HG03457 (cell line): ENCODE measurements around the gene CAPN11.

ENCODE experiments used
- ATAC-seq: cut with Tn5 transposase; IDR thresholded peaks from one replicate; pipeline ENCODE4 v1.9.1; 2021; ENCODE audit warnings: moderate number of reproducible peaks; ENCODE audit not compliant: unreplicated experiment

The CAPN11 gene

DNA sequence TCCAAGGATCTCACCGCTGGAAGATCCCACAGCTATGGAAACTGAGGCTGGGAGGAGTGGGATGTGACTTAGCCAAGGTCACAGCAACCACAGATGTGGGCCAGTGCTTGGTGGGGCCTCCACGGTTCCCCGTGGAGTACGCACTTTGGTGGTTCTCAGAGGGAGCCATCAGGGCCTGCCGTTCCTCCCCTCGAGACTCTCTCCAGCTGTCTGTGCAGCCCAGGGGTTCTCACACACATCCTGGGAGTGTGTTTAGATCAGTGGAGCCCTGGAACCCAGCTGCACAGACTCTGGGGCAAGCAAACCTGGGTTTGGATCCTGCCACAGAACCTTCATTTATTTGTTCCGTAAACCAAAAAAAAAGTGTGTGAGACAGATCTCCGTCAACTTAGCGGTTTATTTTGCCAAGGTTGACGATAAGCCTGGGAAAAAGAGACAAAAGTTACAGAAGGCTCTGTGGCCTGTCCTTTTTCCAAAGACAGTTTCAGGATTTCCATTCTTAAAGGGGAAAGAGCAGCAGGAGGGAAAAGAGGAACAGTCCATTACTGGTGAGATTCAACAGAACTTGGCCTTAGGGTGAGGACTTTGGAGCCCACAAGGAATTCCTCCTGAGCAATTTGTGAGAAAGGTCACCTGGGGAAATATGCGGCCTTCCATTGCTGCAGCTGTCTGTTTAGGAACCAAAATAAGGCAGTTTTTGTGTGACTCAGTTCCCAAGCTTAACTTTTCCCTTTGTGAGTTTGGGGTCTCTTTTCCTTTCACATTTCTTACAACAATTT lies 44.5 kb downstream of the CAPN11 start:
- ATAC-seq: no peak

GRCh38 chr6:44203955-44204354 lies 45.3 kb downstream of the CAPN11 start:
- no peak for ATAC-seq

- ATAC-seq: no peak
Measured at GRCh38 chr6:44207966-44208365, 49.3 kb downstream of the CAPN11 start.

- no peak for ATAC-seq
Measured at GRCh38 chr6:44211284-44211683, 52.7 kb downstream of the CAPN11 start.

GRCh38 chr6:44214307-44214706 lies 55.7 kb downstream of the CAPN11 start:
- no peak for ATAC-seq

DNA sequence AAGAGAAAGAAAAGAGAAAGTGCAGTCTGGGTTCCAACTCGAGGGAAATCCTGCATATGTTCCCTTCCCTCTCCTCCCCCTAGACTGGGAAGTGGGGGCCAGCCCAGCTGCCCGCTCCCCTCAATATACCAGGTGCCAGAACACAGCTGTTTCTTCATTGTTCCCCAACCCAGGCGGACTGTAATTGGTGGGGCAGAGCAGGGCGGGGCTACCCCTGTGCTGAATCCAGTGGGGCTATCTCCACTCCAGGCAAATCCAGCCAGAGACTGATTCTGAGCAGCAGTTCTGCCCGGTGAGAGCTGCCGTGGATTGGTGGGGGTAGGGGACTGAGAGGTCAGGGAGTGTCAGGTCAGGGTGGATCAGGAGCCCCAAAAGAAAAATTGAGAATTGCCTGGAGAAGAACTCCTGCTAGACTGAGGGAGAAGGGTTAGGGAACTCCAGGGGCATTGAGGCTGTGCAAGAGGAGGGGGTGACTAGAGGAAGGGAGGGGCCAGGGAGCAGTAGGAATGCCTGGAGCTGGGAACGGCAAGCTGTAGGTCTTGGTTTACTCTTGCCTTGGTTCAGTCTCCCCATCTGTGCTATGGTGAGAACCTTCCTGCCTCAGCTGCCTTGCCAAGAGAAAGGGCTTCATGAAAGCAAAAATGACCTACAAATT lies 58.2 kb downstream of the CAPN11 start, which contains the start of gene MYMX:
Gene MYMX (plus strand): TSS at position 250 of the 655 bp plus-strand sequence. CDS start 546 bp downstream, outside the sequence.
- ATAC-seq: no peak

- no peak for ATAC-seq
Measured at GRCh38 chr6:44217332-44218143, 58.9 kb downstream of the CAPN11 start.

DNA sequence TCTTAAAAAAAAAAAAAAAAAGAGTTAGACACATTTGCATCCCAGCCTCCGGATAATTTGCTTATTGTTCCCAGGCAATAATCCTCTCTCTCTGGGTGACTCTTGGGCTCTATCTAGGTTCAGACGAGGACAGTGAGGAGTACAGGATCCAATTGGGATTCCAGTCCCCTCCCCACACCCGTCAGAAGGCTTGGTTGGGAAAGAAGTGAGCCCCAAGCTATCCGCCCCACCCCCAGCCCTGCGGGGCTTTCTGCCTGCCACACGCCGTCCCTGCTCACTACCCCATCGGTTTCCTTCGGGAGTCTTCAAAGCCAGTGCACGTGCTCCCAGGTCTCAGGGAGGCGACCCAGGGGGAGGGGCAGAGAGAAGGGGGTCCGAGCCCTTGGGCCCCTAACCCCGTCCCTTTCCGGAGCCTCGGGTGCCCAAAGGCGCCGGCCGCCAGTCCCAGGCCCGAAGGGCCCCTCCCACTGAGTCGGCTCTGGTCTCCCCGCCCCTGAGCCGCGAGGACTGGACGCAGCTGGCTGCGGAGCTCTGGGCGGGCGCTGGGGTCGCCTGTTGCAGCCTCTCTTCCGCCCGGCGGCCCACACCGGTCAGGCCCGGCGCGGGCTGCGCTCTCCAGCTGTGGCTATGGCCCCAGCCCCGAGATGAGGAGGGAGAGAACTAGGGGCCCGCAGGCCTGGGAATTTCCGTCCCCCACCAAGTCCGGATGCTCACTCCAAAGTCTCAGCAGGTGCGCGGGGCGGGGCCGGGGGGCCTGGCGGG lies 60.6 kb downstream of the CAPN11 start:
- peak; percentile 35 for ATAC-seq

- ATAC-seq: no peak
Measured at GRCh38 chr6:44219815-44220784, 61.5 kb downstream of the CAPN11 start.

GRCh38 chr6:44220913-44221290 lies 62.3 kb downstream of the CAPN11 start:
- no peak for ATAC-seq

DNA sequence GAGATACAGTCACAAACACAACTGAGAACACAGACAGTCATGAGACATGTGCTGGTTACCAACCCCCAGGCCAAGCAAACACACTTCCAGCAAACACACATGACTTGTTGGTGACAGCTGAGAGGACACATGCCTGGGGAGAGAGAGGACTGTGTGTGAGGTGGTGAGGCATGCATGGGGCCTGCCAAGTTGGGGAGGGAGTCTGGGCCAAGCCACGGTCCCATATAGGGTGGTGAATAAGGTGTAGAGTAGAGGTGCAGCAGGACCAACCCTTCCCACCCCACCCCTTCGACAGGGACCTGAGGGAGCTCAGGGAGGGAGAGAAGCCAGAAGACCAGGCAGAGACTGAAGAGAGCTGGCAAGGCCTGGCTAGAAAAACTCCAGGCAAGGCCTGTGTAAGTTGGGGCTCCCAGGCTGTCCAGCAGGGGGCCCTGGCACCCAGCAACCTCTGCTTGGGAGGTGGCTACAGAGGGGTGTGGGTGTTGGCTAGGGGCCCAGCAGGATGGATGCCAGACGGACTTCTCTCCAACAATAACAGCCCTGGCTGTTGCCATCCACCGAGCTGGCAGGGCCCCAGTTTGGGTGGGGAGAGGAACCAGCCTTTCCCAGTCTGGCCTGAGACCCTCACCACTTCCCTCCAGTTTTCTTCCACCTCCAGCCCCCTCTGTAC lies 62.8 kb downstream of the CAPN11 start:
- no peak for ATAC-seq

- ATAC-seq: no peak
Measured at GRCh38 chr6:44221961-44222335, 63.3 kb downstream of the CAPN11 start.

DNA sequence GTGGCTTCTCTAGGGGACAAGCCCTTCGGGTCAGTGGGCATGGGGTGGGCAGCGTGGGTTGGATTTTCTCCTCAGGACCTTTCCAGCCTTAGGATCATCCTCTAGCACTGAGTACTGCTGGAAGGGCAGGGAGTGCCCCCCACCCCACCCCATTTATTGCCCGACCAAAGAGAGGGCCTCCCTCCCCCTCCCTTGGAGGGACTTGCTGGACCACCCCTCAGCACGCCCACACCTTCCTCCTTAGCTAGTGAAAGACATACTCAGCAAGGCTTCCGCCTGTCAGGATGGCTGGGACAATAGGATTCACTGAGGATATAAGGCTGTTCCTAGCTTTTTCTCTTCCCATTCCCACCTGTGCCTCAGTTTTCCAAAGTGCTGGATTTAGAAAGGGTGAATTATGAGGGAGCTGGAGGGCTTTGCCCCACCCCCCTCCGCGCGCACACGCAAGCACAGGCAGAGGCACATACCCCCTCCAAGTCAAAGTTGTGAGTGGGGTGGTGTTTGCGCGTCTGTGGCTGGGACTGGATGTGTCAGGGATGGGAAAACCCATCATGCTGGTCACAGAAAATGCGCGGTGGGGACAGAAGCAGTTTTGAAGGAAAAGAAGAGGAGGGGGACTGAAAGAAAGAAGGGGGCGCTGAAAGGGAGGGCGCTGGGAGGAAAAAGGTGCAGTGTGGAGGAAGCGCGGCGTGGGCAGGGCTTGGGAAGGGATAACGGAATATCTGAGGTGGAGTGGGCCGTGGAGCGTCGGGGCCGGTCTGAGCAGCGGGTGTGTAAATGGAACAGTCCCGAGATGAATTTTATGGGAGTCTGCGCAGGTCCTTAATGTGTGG lies 64.1 kb downstream of the CAPN11 start:
- no peak for ATAC-seq

DNA sequence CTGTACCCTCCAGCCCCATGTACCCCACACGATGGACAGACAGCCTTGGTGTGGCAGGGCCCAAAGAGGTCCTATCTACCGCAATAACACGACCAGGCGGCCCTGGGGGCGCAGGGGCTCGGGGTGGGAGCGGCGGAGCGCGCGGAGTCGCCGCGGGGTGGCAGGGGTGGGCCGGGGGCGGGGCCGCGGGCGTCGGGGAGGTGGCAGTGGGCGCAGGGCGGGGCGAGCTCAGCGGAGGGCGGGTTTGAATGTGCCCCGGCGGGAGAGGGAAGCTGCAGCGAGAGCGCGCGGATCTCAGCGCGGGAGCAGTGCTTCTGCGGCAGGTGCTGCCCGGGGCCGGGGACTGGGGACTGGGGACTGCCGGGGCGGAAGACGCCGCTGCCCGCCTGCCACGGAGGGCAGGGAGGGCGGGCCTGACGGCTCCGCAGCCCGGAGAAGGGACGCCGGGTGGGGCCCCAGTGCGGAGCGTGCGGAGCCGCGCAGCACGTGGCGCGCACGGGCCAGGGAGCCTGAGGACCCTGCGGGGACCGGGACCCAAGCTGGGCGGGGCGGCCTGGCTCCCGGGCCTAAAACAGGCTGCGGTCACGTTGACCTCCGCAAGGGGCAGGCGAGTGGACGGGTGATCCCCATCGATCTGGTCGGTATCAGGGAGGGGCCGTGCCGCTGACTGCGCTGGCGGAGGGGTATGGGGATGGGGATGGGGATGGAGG lies 64.9 kb downstream of the CAPN11 start, which contains the start of gene SLC29A1:
Gene SLC29A1 (plus strand): TSS at position 277 of the 710 bp plus-strand sequence. CDS start 3,719 bp downstream, outside the sequence.
- ATAC-seq: no peak

- no peak for ATAC-seq
Measured at GRCh38 chr6:44224029-44224964, 65.7 kb downstream of the CAPN11 start.

- ATAC-seq: no peak
Measured at GRCh38 chr6:44224965-44225305, 66.3 kb downstream of the CAPN11 start.
